Adrenal gland (tissue), 5 donors: ENCODE results near the gene MBOAT1.

Source experiments
- CTCF ChIP-seq, 6 experiments: fragments of 450-650 bp in 4 of 6; fragments of 200-600 bp in 2 of 6; sonication (generic) in 1 of 6; IDR thresholded peaks; 1 replicate in 5 of 6; 2 replicates in 1 of 6; pipeline versions ENCODE4 v1.5.1 to v1.8.0; 2016 to 2021; ENCODE audit warnings: antibody characterized with exemption in 6 of 6, mild to moderate bottlenecking in 2 of 6, moderate library complexity in 1 of 6
- POLR2A ChIP-seq, 2 donors: fragments of 450-650 bp; IDR thresholded peaks; one replicate each; pipeline ENCODE4 v1.6.1; 2017; ENCODE audit warnings: antibody characterized with exemption in 2 of 2, mild to moderate bottlenecking in 2 of 2, moderate library complexity in 1 of 2
- donor health status: DM: no; HTN: no; CAD: no.

DNA sequence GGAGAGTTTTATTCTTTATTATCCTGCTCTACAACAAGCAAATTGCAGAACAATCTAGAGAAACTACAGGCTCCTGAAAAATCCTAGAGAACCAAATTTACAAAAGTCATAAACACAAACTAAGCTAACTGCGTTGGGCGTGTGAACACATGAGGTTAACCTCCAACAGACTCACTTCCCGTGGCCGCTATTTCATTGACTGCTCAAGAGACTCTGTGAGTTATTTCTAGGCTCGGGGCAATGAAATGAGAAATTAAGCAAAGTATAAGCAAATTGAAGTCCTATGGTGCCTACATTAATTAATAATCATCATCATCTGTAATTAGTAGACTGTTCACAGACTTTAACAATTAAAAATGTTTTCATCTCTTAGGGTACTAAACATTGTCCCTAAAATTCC, 100.0 kb downstream of the MBOAT1 start:
- TF ChIP-seq CTCF (IDR thresholded peaks at IDR 0.05) (no peak), POLR2A (IDR thresholded peaks at IDR 0.05) (no peak)
